IPS DF 6.9 (cell line): ENCODE data around the gene LDB2.

Experiments
- DNase-seq: peaks from one replicate; pipeline ENCODE4 v3.0.0-alpha.2; 2013; ENCODE audit warnings: low read depth, low spot score
- H3K27ac ChIP-seq: one replicate; pipeline ENCODE4 v1.5.1; 2013; ENCODE audit warnings: low read length, control low read depth
- H3K27me3 ChIP-seq: 2 replicates; pipeline ENCODE4 v1.6.1; 2013; ENCODE audit warnings: mild to moderate bottlenecking, low read length; ENCODE audit not compliant: control insufficient read depth, insufficient read depth
- H3K36me3 ChIP-seq: 2 replicates; pipeline ENCODE4 v1.6.1; 2013; ENCODE audit warnings: low read length; ENCODE audit not compliant: control insufficient read depth, insufficient read depth
- H3K4me1 ChIP-seq: 2 replicates; pipeline ENCODE4 v1.6.1; 2013; ENCODE audit warnings: low read length; ENCODE audit not compliant: control insufficient read depth, insufficient read depth
- H3K4me3 ChIP-seq: 2 replicates; pipeline ENCODE4 v1.5.1; 2013; ENCODE audit warnings: mild to moderate bottlenecking, low read length
- H3K9me3 ChIP-seq: 2 replicates; pipeline ENCODE4 v1.6.1; 2013; ENCODE audit warnings: low read length, inconsistent platforms; ENCODE audit not compliant: control insufficient read depth, insufficient read depth
- WGBS: extraction: QIAGEN DNeasy Blood & Tissue Kit; methylation state at CpG from one replicate; pipeline ENCODE4 v1.1.7; 2013; ENCODE audit warnings: mixed read lengths, missing lambda C conversion rate; ENCODE audit not compliant: insufficient read length, insufficient coverage; 5-methylcytosine and 5-hydroxymethylcytosine counted together

Gene LDB2

DNA sequence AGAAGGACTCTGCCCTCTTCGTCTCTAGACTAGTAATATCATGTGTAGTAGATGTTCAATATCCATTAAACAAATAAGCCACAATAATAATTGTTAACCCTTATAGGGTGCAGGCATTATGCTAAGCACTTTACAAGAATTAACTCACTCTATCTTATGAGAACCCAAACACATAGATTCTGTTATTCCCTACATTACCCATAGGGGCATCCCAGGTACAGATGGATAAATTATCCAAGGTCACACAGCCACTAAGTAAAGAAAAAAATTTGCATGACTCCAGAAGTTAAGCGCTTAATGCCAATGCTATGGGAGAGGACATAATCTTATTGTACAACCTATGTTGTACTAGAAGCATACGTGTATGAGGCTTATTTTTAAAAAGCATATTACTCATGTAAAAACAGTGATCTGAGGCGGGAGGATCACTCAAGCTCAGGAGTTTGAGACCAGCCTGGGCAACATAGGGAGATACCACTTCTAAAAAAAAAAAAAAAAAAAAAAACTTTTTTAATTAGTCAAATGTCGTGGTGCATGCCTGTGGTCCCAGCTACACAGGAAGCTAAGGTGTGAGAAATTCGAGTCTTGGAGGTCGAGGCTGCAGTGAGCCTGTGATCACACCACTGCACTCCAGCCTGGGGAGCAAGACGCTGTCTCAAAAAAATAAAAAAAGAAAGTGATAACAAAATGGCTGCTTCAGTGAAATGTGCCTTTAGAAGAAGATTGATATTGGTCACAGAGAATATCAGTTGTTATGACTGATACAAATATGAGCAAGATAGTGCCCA is 13.6 kb downstream of the LDB2 start:
- Histone ChIP-seq H3K4me1 (peaks cover 2% of the 10 kb centered on the region; the same call in 1 of the 2 replicates), H3K27me3 (no peaks in the 10 kb centered on the region), H3K36me3 (peaks cover 3% of the 10 kb centered on the region; the same call in 1 of the 2 replicates), H3K4me3 (no peak overlapping the region), H3K9me3 (no peaks in the 10 kb centered on the region), H3K27ac (no peak overlapping the region)
- no CpG with 5 or more reads among the region's 8 CpGs for WGBS
- DNase-seq, result no peak

DNA sequence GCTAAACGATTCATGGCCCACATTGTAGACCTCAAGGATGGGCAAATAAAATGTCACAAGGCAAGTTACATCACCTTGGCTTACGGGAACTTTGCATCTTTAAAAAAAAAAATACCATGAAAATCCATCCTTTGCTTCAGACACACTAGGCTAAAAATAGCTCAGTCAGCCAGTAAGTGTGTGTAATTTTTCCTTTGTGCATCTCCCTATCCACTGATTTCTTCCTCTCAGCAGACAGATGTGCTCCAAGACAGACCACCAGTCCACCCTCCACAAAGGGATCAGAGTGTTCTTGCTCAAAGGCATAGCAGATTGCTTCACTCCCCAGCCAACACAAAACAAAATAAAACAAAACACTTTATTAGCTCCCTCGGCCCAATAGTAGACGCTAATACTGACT is 14.6 kb downstream of the LDB2 start:
- Histone ChIP-seq H3K4me1 (peaks cover 2% of the 10 kb centered on the region; the same call in 1 of the 2 replicates), H3K27me3 (no peaks in the 10 kb centered on the region), H3K4me3 (no peak overlapping the region), H3K27ac (no peak overlapping the region), H3K9me3 (no peaks in the 10 kb centered on the region), H3K36me3 (peaks cover 3% of the 10 kb centered on the region; the same call in 1 of the 2 replicates)
- no CpG with 5 or more reads among the region's 4 CpGs for WGBS
- no peak for DNase-seq

- no CpG with 5 or more reads among the region's 7 CpGs for WGBS
- Histone ChIP-seq H3K27me3 (no peaks in the 10 kb centered on the region), H3K9me3 (no peaks in the 10 kb centered on the region; the same call in 1 of the 2 replicates), H3K27ac (no peak overlapping the region), H3K36me3 (0 out of 2 replicates have a peak, but pooled peaks cover 3% of the 10 kb centered on the region), H3K4me1 (no peaks in the 10 kb centered on the region), H3K4me3 (no peak overlapping the region)
- DNase-seq, result no peak
Measured at GRCh38 chr4:16881151-16881884, 17.1 kb downstream of the LDB2 start.

- Histone ChIP-seq H3K9me3 (no peaks in the 10 kb centered on the region; the same call in 1 of the 2 replicates), H3K4me3 (no peak overlapping the region), H3K27me3 (no peaks in the 10 kb centered on the region), H3K4me1 (no peaks in the 10 kb centered on the region; the same call in 1 of the 2 replicates), H3K36me3 (0 out of 2 replicates have a peak, but pooled peaks cover 3% of the 10 kb centered on the region), H3K27ac (no peak overlapping the region)
- no peak for DNase-seq
- WGBS, result no CpG with 5 or more reads among the region's 5 CpGs
Measured at GRCh38 chr4:16875487-16875886, 23.0 kb downstream of the LDB2 start.

DNA sequence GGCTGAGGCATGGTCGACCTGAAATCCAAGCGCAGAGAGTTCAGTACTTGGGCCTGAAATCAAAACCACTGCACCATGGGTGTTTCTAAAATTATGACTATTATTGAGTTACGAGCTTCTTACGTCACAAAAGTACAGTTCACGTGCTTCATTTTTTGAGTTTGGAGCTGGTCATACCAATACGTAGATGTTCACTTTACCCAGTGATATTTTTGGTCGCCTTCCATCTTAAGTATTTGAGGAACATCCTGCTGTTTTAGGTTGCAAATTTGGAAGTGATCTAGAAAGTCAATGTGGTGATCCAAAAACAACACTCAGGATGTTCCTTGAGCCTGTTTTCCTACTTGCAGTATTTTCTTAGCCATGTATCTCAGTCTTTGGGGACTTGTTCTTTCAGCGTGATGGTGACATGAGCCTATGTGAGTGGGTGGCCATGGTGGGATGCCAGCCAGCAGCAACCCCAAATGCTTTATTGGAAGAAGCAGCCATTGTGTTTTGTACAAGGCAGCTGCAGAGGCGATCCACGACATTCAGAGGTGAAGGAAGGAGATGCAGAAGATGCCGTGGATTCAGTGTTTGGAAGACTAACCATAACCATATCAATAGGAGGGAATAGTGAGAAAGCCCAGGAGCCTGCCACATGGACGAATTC is 28.7 kb downstream of the LDB2 start:
- no CpG with 5 or more reads among the region's 12 CpGs for WGBS
- H3K27ac ChIP-seq, result no peak overlapping the region

DNA sequence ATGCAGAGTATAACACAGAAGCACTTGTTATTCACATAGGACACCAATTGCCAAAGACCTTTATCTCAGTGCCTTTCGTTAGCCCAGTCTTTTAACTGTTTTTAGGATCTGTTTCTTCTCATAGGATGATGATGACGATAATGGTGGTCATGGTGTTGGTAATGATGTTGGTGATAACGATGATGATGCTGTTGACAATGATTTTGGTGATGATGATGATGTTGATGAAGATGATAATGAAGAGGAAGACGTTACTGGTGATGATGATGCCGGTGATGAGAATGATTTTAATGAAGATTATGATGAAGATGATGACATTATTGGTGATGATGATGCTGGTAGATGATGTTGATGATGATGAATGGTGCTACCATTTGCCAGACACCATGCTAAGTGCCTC is 29.8 kb downstream of the LDB2 start:
- Histone ChIP-seq H3K4me1 (peaks cover 4% of the 10 kb centered on the region), H3K9me3 (no peaks in the 10 kb centered on the region), H3K27me3 (no peaks in the 10 kb centered on the region), H3K4me3 (no peak overlapping the region), H3K36me3 (no peaks in the 10 kb centered on the region), H3K27ac (no peak overlapping the region)
- no peak for DNase-seq
- WGBS, result 100% methylated on average over 4 of the region's 5 CpGs

More for the DNA sequence above, 28.7 kb downstream of the LDB2 start:
- no peaks in the 10 kb centered on the region for H3K36me3 ChIP-seq
- H3K9me3 ChIP-seq, result no peaks in the 10 kb centered on the region
- no peak overlapping the region for H3K4me3 ChIP-seq
- no peak for DNase-seq
- no peaks in the 10 kb centered on the region for H3K27me3 ChIP-seq
- peaks cover 4% of the 10 kb centered on the region for H3K4me1 ChIP-seq

GRCh38 chr4:16867827-16868226 is 30.6 kb downstream of the LDB2 start:
- Histone ChIP-seq H3K4me1 (peaks cover 4% of the 10 kb centered on the region), H3K4me3 (no peak overlapping the region), H3K36me3 (no peaks in the 10 kb centered on the region), H3K27me3 (no peaks in the 10 kb centered on the region), H3K9me3 (no peaks in the 10 kb centered on the region), H3K27ac (no peak overlapping the region)
- no peak for DNase-seq
- no CpG with 5 or more reads among the region's 2 CpGs for WGBS

- H3K4me1 ChIP-seq, result peaks cover 4% of the 10 kb centered on the region
- H3K9me3 ChIP-seq, result no peaks in the 10 kb centered on the region
- H3K27me3 ChIP-seq, result no peaks in the 10 kb centered on the region
- WGBS, result no CpG with 5 or more reads among the region's 3 CpGs
- no peaks in the 10 kb centered on the region for H3K36me3 ChIP-seq
- H3K4me3 ChIP-seq, result no peak overlapping the region
- DNase-seq, result no peak
- no peak overlapping the region for H3K27ac ChIP-seq
Measured at GRCh38 chr4:16866974-16867373, 31.5 kb downstream of the LDB2 start.

GRCh38 chr4:16865897-16866283 is 32.6 kb downstream of the LDB2 start:
- H3K36me3 ChIP-seq, result no peaks in the 10 kb centered on the region
- no peaks in the 10 kb centered on the region for H3K27me3 ChIP-seq
- peaks cover 4% of the 10 kb centered on the region for H3K4me1 ChIP-seq
- H3K4me3 ChIP-seq, result no peak overlapping the region
- WGBS, result no CpG with 5 or more reads among the region's 4 CpGs
- no peak overlapping the region for H3K27ac ChIP-seq
- DNase-seq, result no peak
- H3K9me3 ChIP-seq, result no peaks in the 10 kb centered on the region

DNA sequence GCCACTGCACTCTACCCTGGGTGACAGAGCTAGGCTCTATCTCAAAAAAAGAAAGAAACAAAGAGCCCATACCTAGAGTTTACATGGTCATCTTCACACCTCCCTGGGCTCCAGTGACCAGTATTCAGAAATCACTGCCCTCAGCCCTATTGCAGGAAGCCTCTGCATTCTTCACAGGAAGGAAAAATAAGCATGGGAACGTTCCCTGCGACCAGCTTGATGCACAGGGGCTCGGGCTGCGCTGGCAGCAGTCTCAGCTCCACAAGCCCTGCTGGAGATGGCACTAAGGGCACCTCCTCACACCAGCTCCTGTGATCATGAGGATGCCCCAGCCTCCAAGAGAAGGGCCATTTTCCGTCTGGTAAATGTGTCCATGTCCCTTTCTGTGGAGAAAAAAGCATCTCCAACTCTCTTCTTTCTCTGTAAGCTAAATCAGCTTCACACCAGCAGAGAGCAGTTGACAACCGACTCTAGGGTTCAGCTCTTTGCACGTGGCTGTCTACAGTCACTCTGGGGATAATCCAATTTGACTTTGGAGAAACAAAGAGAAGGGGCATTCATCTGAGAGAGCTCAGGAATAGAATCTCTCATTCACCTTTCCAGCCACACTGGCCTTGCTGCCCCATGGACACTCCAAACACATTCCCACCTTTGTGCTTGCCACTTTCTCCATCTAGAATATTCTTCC is 33.1 kb downstream of the LDB2 start:
- H3K4me3 ChIP-seq, result no peak overlapping the region
- no peak overlapping the region for H3K27ac ChIP-seq
- DNase-seq, result no peak
- no peaks in the 10 kb centered on the region for H3K27me3 ChIP-seq
- WGBS, result no CpG with 5 or more reads among the region's 7 CpGs
- H3K4me1 ChIP-seq, result peaks cover 4% of the 10 kb centered on the region
- no peaks in the 10 kb centered on the region for H3K36me3 ChIP-seq
- no peaks in the 10 kb centered on the region for H3K9me3 ChIP-seq
